Effector memory CD4-positive, alpha-beta T cell (primary cell): Measurements from ENCODE around the gene AFF1.

Source experiments
- DNase-seq, 3 donors: peaks; one replicate each; pipeline ENCODE4 v3.0.0-alpha.2; 2020
- H3K27ac ChIP-seq: 2 replicates; pipeline ENCODE4 v1.7.0; 2013; ENCODE audit warnings: mild to moderate bottlenecking, low read length, moderate library complexity; ENCODE audit not compliant: insufficient read depth, poor library complexity, severe bottlenecking
- H3K27me3 ChIP-seq: replicated peaks from 2 replicates; pipeline ENCODE4 v1.7.0; 2013; ENCODE audit warnings: mild to moderate bottlenecking, low read length; ENCODE audit not compliant: insufficient read depth, control insufficient read depth, poor library complexity, severe bottlenecking
- H3K36me3 ChIP-seq: 2 replicates; pipeline ENCODE4 v1.7.0; 2013; ENCODE audit warnings: mild to moderate bottlenecking, low read length, moderate library complexity; ENCODE audit not compliant: control insufficient read depth, insufficient read depth
- H3K4me1 ChIP-seq: 2 replicates; pipeline ENCODE4 v1.7.0; 2013; ENCODE audit warnings: low read length, mild to moderate bottlenecking; ENCODE audit not compliant: control insufficient read depth, insufficient read depth, poor library complexity, severe bottlenecking
- H3K4me3 ChIP-seq: 2 replicates; pipeline ENCODE4 v1.7.0; 2013; ENCODE audit warnings: low read length, low read depth, mild to moderate bottlenecking; ENCODE audit not compliant: insufficient read depth, poor library complexity, severe bottlenecking
- H3K9me3 ChIP-seq: 2 replicates; pipeline ENCODE4 v1.7.0; 2013; ENCODE audit warnings: mild to moderate bottlenecking, low read length, moderate library complexity; ENCODE audit not compliant: control insufficient read depth

The AFF1 gene

GRCh38 chr4:87153078-87153870 lies 218.5 kb downstream of the AFF1 start:
- no peak overlapping the region for H3K27ac ChIP-seq
- H3K27me3 ChIP-seq, result no peaks in the 10 kb centered on the region
- no peaks in the 10 kb centered on the region for H3K36me3 ChIP-seq
- H3K4me3 ChIP-seq, result no peak overlapping the region
- DNase-seq, result no peak
- no peaks in the 10 kb centered on the region for H3K4me1 ChIP-seq
- H3K9me3 ChIP-seq, result no peaks in the 10 kb centered on the region

- H3K4me1 ChIP-seq, result no peaks in the 10 kb centered on the region
- no peak overlapping the region for H3K27ac ChIP-seq
- H3K9me3 ChIP-seq, result no peaks in the 10 kb centered on the region
- no peaks in the 10 kb centered on the region for H3K27me3 ChIP-seq
- no peak for DNase-seq
- no peak overlapping the region for H3K4me3 ChIP-seq
- no peaks in the 10 kb centered on the region for H3K36me3 ChIP-seq
These were observed 231.1 kb downstream of the AFF1 start for GRCh38 chr4:87165892-87166291.

- no peak for DNase-seq
These were observed 231.6 kb downstream of the AFF1 start for GRCh38 chr4:87166296-87166854.

GRCh38 chr4:87171944-87172343 lies 237.1 kb downstream of the AFF1 start:
- Histone ChIP-seq H3K4me3 (no peak overlapping the region), H3K36me3 (no peaks in the 10 kb centered on the region), H3K4me1 (no peaks in the 10 kb centered on the region)

More at GRCh38 chr4:87166296-87166854, 231.6 kb downstream of the AFF1 start:
- H3K4me1 ChIP-seq, result no peaks in the 10 kb centered on the region
- H3K27me3 ChIP-seq, result no peaks in the 10 kb centered on the region
- H3K4me3 ChIP-seq, result no peak overlapping the region
- H3K9me3 ChIP-seq, result no peaks in the 10 kb centered on the region
- H3K27ac ChIP-seq, result no peak overlapping the region
- no peaks in the 10 kb centered on the region for H3K36me3 ChIP-seq

GRCh38 chr4:87174672-87175071 lies 239.9 kb downstream of the AFF1 start:
- Histone ChIP-seq H3K9me3 (no peaks in the 10 kb centered on the region), H3K4me3 (no peak overlapping the region), H3K27me3 (no peaks in the 10 kb centered on the region), H3K36me3 (no peaks in the 10 kb centered on the region), H3K27ac (no peak overlapping the region), H3K4me1 (no peaks in the 10 kb centered on the region)
- no peak for DNase-seq

More at GRCh38 chr4:87171944-87172343, 237.1 kb downstream of the AFF1 start:
- no peak for DNase-seq
- no peaks in the 10 kb centered on the region for H3K9me3 ChIP-seq
- no peaks in the 10 kb centered on the region for H3K27me3 ChIP-seq
- no peak overlapping the region for H3K27ac ChIP-seq

- Histone ChIP-seq H3K9me3 (no peaks in the 10 kb centered on the region), H3K27me3 (no peaks in the 10 kb centered on the region), H3K36me3 (no peaks in the 10 kb centered on the region), H3K4me3 (no peak overlapping the region), H3K27ac (no peak overlapping the region), H3K4me1 (no peaks in the 10 kb centered on the region)
- DNase-seq, result no peak
These were observed 244.9 kb downstream of the AFF1 start for GRCh38 chr4:87179751-87180150.

- Histone ChIP-seq H3K27ac (no peak overlapping the region), H3K4me3 (no peak overlapping the region)
These were observed 246.0 kb downstream of the AFF1 start for GRCh38 chr4:87180767-87181166.

GRCh38 chr4:87185146-87185870 lies 250.5 kb downstream of the AFF1 start:
- DNase-seq, result no peak
- Histone ChIP-seq H3K9me3 (no peaks in the 10 kb centered on the region), H3K4me3 (no peak overlapping the region), H3K27me3 (no peaks in the 10 kb centered on the region), H3K27ac (no peak overlapping the region), H3K36me3 (no peaks in the 10 kb centered on the region), H3K4me1 (no peaks in the 10 kb centered on the region)

More at GRCh38 chr4:87180767-87181166, 246.0 kb downstream of the AFF1 start:
- no peaks in the 10 kb centered on the region for H3K9me3 ChIP-seq
- no peaks in the 10 kb centered on the region for H3K4me1 ChIP-seq
- no peaks in the 10 kb centered on the region for H3K36me3 ChIP-seq
- no peak for DNase-seq
- H3K27me3 ChIP-seq, result no peaks in the 10 kb centered on the region

GRCh38 chr4:87188048-87188447 lies 253.2 kb downstream of the AFF1 start:
- DNase-seq, result no peak
- no peaks in the 10 kb centered on the region for H3K36me3 ChIP-seq

GRCh38 chr4:87188932-87189331 lies 254.1 kb downstream of the AFF1 start:
- no peak for DNase-seq
- Histone ChIP-seq H3K4me1 (no peaks in the 10 kb centered on the region), H3K36me3 (no peaks in the 10 kb centered on the region), H3K4me3 (no peak overlapping the region), H3K9me3 (no peaks in the 10 kb centered on the region), H3K27ac (no peak overlapping the region), H3K27me3 (no peaks in the 10 kb centered on the region)

More at GRCh38 chr4:87188048-87188447, 253.2 kb downstream of the AFF1 start:
- Histone ChIP-seq H3K4me1 (no peaks in the 10 kb centered on the region), H3K4me3 (no peak overlapping the region), H3K27me3 (no peaks in the 10 kb centered on the region), H3K9me3 (no peaks in the 10 kb centered on the region), H3K27ac (no peak overlapping the region)
